Left ventricle myocardium inferior (tissue), 1 donor: ENCODE measurements around the gene KRT85. TPM values are rescaled to one million over a fixed set of nuclear protein-coding genes. Genes with fewer than 3 reads are reported as not detected.

Experiments
- DNase-seq: peaks from one replicate; pipeline ENCODE4 v3.0.0-alpha.2; 2020
- H3K27ac ChIP-seq: fragments of 200-600 bp; replicated peaks from 2 replicates; pipeline ENCODE4 v1.8.0; 2021
- H3K27me3 ChIP-seq: fragments of 200-600 bp; 2 replicates; pipeline ENCODE4 v1.8.0; 2021; ENCODE audit warnings: low read depth
- H3K36me3 ChIP-seq: fragments of 200-600 bp; 2 replicates; pipeline ENCODE4 v1.8.0; 2021
- H3K4me1 ChIP-seq: fragments of 200-600 bp; 2 replicates; pipeline ENCODE4 v1.8.0; 2021
- H3K4me3 ChIP-seq: fragments of 200-600 bp; 2 replicates; pipeline ENCODE4 v1.8.0; 2021; ENCODE audit warnings: mild to moderate bottlenecking, moderate library complexity
- H3K9me3 ChIP-seq: fragments of 200-600 bp; replicated peaks from 2 replicates; pipeline ENCODE4 v1.8.0; 2021
- intact Hi-C: fragments of 100-400 bp; cut with micrococcal nuclease; formaldehyde crosslinking; loops from one replicate; pipeline ENCODE4 v1.11.0; 2022
- total RNA-seq: library from RNA; stranded (reverse); fragmentation: NEBNext Ultra II Directional; extraction: Animal tissue kit (Norgen Biotek cat#: 25700); gene quantifications from one replicate; pipeline ENCODE4 v1.2.1, GENCODE V29; 2021
- TF ChIP-seq, protein P1 (sequence below): fragments of 200-600 bp; IDR thresholded peaks from 2 replicates; pipeline ENCODE4 v1.8.0; 2021; ENCODE audit warnings: antibody characterized with exemption, mild to moderate bottlenecking, borderline replicate concordance
- donor health status: DM: no; HTN: yes; CAD: no; lungs with severe emphysema.

Gene KRT85
- total RNA-seq, 1 donor from 2014 or later, result not detected

DNA sequence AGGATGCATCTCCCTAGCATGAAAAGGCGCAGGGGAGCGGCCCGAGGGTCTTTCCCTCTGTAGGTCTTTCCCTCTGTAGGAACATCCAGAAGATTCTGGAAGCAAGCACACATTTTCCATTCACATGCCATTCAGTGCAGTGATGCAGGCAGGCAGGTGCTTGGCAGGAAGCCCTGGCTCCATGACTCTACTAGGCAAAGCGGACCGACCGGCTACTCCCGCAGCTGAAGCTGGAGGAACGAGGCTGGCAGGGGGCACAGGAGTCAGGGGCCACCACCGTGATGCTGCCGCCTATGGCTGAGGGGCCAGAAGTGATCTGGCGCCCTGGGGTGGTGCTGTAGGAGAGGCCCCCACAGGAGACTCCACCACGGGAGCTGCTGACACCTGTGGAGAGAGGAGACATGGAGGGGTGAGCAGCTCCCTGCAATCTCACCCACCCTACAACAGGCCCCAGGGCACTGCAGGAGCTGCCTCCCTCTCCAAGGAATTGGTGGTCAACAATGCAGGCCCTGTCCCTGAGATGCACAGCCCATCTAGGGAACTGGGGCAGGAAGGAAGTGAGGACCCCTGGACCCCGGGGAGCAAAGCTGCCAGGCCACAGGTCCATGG, 6.5 kb downstream of the KRT85 start:
- no peak overlapping the region for H3K27ac ChIP-seq
- no peak for DNase-seq
- TF ChIP-seq, protein P1, sequence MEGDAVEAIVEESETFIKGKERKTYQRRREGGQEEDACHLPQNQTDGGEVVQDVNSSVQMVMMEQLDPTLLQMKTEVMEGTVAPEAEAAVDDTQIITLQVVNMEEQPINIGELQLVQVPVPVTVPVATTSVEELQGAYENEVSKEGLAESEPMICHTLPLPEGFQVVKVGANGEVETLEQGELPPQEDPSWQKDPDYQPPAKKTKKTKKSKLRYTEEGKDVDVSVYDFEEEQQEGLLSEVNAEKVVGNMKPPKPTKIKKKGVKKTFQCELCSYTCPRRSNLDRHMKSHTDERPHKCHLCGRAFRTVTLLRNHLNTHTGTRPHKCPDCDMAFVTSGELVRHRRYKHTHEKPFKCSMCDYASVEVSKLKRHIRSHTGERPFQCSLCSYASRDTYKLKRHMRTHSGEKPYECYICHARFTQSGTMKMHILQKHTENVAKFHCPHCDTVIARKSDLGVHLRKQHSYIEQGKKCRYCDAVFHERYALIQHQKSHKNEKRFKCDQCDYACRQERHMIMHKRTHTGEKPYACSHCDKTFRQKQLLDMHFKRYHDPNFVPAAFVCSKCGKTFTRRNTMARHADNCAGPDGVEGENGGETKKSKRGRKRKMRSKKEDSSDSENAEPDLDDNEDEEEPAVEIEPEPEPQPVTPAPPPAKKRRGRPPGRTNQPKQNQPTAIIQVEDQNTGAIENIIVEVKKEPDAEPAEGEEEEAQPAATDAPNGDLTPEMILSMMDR, result no peak
- no peak overlapping the region for H3K4me3 ChIP-seq
- H3K4me1 ChIP-seq, result no peaks in the 10 kb centered on the region
- peaks cover 74% of the 10 kb centered on the region for H3K27me3 ChIP-seq
- no peaks in the 10 kb centered on the region for H3K9me3 ChIP-seq
- no peaks in the 10 kb centered on the region for H3K36me3 ChIP-seq
- intact Hi-C loops, result no loop called here

GRCh38 chr12:52360106-52360662, 7.1 kb downstream of the KRT85 start:
- Histone ChIP-seq H3K36me3 (no peaks in the 10 kb centered on the region), H3K27me3 (peaks cover 75% of the 10 kb centered on the region), H3K27ac (no peak overlapping the region), H3K4me1 (no peaks in the 10 kb centered on the region), H3K9me3 (no peaks in the 10 kb centered on the region), H3K4me3 (no peak overlapping the region)
- DNase-seq, result no peak
- intact Hi-C loops, result no loop called here
- TF ChIP-seq, protein P1, result no peak

- TF ChIP-seq, protein P1, result no peak
- Histone ChIP-seq H3K36me3 (no peaks in the 10 kb centered on the region), H3K27ac (no peak overlapping the region), H3K9me3 (no peaks in the 10 kb centered on the region), H3K4me3 (no peak overlapping the region), H3K4me1 (no peaks in the 10 kb centered on the region), H3K27me3 (peaks cover 76% of the 10 kb centered on the region)
- no peak for DNase-seq
- intact Hi-C loops, result no loop called here
These were observed 7.6 kb downstream of the KRT85 start for GRCh38 chr12:52359621-52360061.

DNA sequence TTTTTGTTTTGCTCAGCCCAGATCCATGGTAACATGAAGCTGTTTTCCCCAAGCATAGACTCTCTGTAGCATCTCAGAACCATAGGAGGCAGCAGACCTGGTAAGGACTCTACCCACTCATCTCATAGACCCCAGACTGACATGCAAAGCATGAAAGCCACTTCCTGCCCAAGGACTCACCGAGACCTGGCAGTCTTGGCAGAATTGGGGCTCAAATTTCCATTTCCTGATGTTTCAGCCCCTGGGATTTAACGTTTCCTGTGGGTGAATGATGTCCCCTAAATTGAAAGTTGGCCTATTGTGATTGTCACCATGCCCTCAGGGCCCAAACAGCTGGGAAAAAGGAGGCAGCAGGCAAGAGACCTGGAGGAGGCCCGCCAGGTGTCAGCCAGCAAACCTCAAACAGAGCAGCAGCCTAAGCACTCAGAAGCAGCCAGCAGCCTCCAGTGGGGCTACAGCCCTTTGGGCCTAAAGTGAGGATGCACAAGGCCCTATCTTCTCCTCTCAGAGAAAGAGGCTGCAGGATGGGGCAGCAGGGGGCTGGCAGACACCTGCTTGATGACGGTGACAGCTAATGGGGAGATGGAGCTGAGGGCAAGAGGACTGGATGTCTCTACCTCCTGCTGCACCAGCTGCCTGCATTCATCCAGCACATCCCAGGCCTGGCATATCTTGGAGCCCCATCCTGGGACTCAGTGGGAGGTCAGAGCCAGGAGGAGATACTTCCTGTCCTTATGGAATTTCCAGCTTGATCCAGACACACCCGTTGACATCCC, 8.5 kb downstream of the KRT85 start:
- Histone ChIP-seq H3K4me1 (no peaks in the 10 kb centered on the region), H3K4me3 (no peak overlapping the region), H3K27ac (no peak overlapping the region), H3K36me3 (no peaks in the 10 kb centered on the region), H3K9me3 (no peaks in the 10 kb centered on the region), H3K27me3 (peaks cover 76% of the 10 kb centered on the region)
- no peak for DNase-seq
- intact Hi-C loops, result no loop called here
- TF ChIP-seq, protein P1, result no peak

DNA sequence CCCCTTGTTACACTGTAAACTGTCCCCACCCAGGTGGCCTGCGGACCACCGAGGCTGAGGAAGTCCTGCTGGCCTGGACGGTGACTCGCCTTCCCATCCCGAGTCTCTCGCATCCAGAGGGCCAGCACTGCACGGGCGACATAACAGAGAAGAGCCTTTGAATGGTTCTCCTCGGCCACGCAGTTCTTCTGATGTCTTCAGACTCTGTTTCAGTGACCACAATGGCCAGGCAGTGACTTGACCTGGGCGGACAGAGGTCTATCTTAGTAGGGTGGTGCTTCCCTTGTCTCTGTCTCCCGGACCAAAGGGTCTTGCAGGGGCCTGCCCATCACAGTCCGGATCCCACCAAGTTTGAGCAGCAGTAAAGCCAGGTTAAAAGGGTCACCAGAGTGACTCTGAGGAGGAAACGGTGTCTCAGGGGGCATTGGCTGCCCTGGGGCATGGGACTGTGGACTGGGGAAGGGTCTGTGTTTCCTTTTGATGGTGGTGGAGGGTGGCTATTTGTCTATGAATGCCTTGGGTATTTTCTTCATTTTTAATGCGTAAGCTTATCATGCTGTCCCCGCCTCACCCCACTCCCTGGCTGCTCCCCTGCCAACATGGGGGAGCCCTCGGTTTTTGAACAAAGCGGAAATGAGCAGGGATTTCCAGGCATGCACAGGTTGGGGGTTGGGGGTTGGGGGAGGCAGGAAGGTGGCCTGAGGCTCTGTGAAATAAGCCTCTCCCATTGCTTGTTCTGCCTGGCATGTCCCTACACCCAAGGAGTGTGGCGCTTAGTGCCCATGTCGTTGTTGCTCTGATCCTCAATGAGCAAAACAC, 10.3 kb downstream of the KRT85 start:
- H3K27me3 ChIP-seq, result peaks cover 69% of the 10 kb centered on the region
- H3K4me1 ChIP-seq, result peaks cover 1% of the 10 kb centered on the region
- H3K9me3 ChIP-seq, result no peaks in the 10 kb centered on the region
- TF ChIP-seq, protein P1, result no peak
- H3K36me3 ChIP-seq, result no peaks in the 10 kb centered on the region
- intact Hi-C loops, result no loop called here
- DNase-seq, result no peak
- no peak overlapping the region for H3K4me3 ChIP-seq
- no peak overlapping the region for H3K27ac ChIP-seq
